Upper lobe of right lung (tissue), 1 donor: ENCODE results near the gene ZNF337. TPM values are rescaled to one million over a fixed set of nuclear protein-coding genes. Genes with fewer than 3 reads are reported as not detected.
"Not testable (repeated sequence)": the region's sequence is repeated elsewhere in the genome, so short reads cannot be mapped to it uniquely, and the experiment has no call there.

Source experiments
- ATAC-seq: fragments of 200-7000 bp; cut with Tn5 transposase; one replicate; pipeline ENCODE4 v1.9.1; 2020; ENCODE audit warnings: mild to moderate bottlenecking, moderate library complexity
- DNase-seq: peaks from one replicate; pipeline ENCODE4 v3.0.0-alpha.2; 2020
- H3K27ac ChIP-seq: fragments of 200-600 bp; one replicate; pipeline ENCODE4 v1.8.0; 2022
- H3K27me3 ChIP-seq: fragments of 200-600 bp; one replicate; pipeline ENCODE4 v1.8.0; 2022; ENCODE audit warnings: mild to moderate bottlenecking
- H3K36me3 ChIP-seq: fragments of 200-600 bp; one replicate; pipeline ENCODE4 v1.8.0; 2022
- H3K4me1 ChIP-seq: fragments of 200-600 bp; one replicate; pipeline ENCODE4 v1.8.0; 2022
- H3K4me3 ChIP-seq: fragments of 200-600 bp; one replicate; pipeline ENCODE4 v1.8.0; 2022; ENCODE audit warnings: mild to moderate bottlenecking
- H3K9me3 ChIP-seq: fragments of 200-600 bp; one replicate; pipeline ENCODE4 v1.8.0; 2022
- CTCF ChIP-seq: fragments of 200-600 bp; IDR thresholded peaks from one replicate; pipeline ENCODE4 v1.8.0; 2022; ENCODE audit warnings: antibody characterized with exemption
- intact Hi-C: fragments of 100-400 bp; cut with DNase I; formaldehyde crosslinking; loops from one replicate; pipeline ENCODE4 v1.11.0; 2022
- total RNA-seq: library from RNA; stranded (reverse); fragmentation: NEBNext Ultra II Directional; extraction: Animal tissue kit (Norgen Biotek cat#: 25700); gene quantifications from one replicate; pipeline ENCODE4 v1.2.1, GENCODE V29; 2021
- donor health status: DM: no; HTN: yes; CAD: no; lungs with severe emphysema.

ZNF337 gene
- total RNA-seq, 1 donor from 2014 or later, result 14.6 TPM

- H3K4me1 ChIP-seq, result no peaks in the 10 kb centered on the region
- no peaks in the 10 kb centered on the region for H3K9me3 ChIP-seq
- no peaks in the 10 kb centered on the region for H3K36me3 ChIP-seq
- no peak overlapping the region for H3K4me3 ChIP-seq
- TF ChIP-seq CTCF, result no peak
- DNase-seq (no peak), ATAC-seq (no peak)
- intact Hi-C loops, result no loop called here
- no peaks in the 10 kb centered on the region for H3K27me3 ChIP-seq
- H3K27ac ChIP-seq, result no peak overlapping the region
These were observed 42.2 kb downstream of the ZNF337 start for GRCh38 chr20:25654487-25654886.

DNA sequence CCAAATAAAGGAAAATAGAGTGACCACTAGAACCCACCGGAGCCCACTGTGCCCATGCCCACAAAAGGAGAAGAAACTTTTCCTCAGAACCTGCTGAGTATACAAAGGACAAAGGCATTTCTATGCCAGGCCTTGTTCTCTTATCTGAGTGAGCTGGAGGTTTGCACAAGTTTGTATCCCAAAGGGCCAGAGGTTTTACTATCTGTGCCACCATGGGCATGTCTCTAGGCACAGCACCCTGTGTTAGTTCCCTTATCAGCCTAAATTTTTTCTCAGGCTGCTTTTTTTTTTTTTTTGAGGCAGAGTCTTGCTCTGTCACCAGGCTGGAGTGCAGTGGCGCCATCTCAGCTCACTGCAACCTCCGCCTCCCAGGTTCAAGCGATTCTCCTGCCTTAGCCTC lies 43.8 kb downstream of the ZNF337 start:
- H3K27ac ChIP-seq, H3K36me3 ChIP-seq, ATAC-seq, H3K9me3 ChIP-seq, H3K27me3 ChIP-seq, intact Hi-C loops, H3K4me3 ChIP-seq, DNase-seq, H3K4me1 ChIP-seq: not testable (repeated sequence)

- H3K4me3 ChIP-seq, result no peak overlapping the region
- no peak for TF ChIP-seq CTCF
- H3K36me3 ChIP-seq, result no peaks in the 10 kb centered on the region
- ATAC-seq (no peak), DNase-seq (no peak)
- H3K4me1 ChIP-seq, result no peaks in the 10 kb centered on the region
- H3K27ac ChIP-seq, result no peak overlapping the region
- intact Hi-C loops, result no loop called here
- no peaks in the 10 kb centered on the region for H3K27me3 ChIP-seq
- H3K9me3 ChIP-seq, result no peaks in the 10 kb centered on the region
These were observed 51.8 kb downstream of the ZNF337 start for GRCh38 chr20:25644814-25645213.

DNA sequence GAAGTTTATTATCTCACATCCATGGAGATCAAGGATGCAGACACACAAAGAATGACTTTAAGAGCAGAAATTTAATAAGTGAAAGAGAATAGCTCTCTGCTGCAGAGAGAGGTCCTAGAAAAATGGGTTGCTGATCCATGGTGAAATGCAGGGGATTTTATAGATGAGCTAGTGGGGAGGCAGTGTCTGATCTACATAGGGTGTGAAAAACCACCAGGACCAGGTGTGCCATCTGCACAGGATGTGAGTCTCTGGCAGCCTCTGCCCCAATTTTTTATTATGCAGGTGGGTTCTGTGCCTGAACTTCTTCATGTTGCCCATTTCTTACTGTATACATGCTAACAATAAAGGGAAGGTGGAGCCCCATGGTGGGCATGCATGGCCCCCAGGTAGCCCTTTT lies 52.9 kb downstream of the ZNF337 start:
- ATAC-seq (no peak), DNase-seq (no peak)
- TF ChIP-seq CTCF, result no peak
- intact Hi-C loops, result no loop called here
- Histone ChIP-seq H3K36me3 (no peaks in the 10 kb centered on the region), H3K27ac (no peak overlapping the region), H3K9me3 (no peaks in the 10 kb centered on the region), H3K4me1 (no peaks in the 10 kb centered on the region), H3K27me3 (no peaks in the 10 kb centered on the region), H3K4me3 (no peak overlapping the region)

- intact Hi-C loops, result no loop called here
- no peaks in the 10 kb centered on the region for H3K27me3 ChIP-seq
- no peak for TF ChIP-seq CTCF
- DNase-seq, result no peak
- H3K9me3 ChIP-seq, result no peaks in the 10 kb centered on the region
- H3K36me3 ChIP-seq, result no peaks in the 10 kb centered on the region
- no peak for ATAC-seq
- H3K27ac ChIP-seq, result no peak overlapping the region
- H3K4me3 ChIP-seq, result no peak overlapping the region
- no peaks in the 10 kb centered on the region for H3K4me1 ChIP-seq
These were observed 59.4 kb downstream of the ZNF337 start for GRCh38 chr20:25637247-25637646.

DNA sequence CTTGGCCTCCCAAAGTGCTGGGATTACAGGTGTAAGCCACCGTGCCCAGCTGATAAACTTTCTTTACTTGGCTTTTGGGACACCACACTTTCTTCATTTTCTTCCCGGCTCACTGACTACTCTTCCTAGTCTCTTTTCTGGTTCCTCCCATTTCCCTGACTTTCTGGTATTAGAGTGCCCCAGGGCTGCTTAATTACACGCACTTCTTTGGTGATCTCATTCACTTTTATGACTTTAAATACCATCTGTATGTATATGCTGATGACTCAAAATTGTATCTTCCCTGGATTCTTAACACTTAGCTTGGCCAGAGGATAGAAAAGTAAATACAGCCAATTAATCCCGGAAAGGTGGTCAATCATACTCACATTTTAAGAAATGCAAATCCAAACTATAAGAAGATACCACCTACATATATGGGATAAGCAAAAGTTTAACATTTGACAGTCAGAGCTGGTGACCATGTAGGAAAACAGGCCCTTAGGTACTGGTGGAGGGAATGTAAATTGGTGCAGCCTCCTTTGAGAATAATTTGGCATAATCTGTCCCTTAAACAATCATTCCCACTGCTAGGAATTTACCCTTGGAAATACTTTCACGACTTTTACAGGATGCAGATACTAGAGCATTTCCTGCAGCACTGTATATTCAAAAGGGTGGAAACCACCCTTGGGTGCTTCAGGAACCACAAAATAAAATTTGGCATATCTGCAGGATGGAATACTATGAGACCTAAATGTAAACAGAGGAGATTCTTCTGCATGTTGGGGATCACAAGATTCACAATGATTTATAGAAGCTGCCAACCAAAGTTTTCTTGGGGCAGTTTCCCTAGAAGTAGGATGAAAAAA lies 63.5 kb downstream of the ZNF337 start:
- DNase-seq, result no peak
- intact Hi-C loops, result no loop called here
- no peak for TF ChIP-seq CTCF
- no peaks in the 10 kb centered on the region for H3K9me3 ChIP-seq
- H3K27ac ChIP-seq, result no peak overlapping the region
- H3K36me3 ChIP-seq, result no peaks in the 10 kb centered on the region
- H3K4me3 ChIP-seq, result no peak overlapping the region
- H3K27me3 ChIP-seq, result no peaks in the 10 kb centered on the region
- H3K4me1 ChIP-seq, result no peaks in the 10 kb centered on the region
- ATAC-seq, result no peak

GRCh38 chr20:25630615-25631014 lies 66.0 kb downstream of the ZNF337 start:
- H3K27me3 ChIP-seq, H3K4me3 ChIP-seq, ATAC-seq, H3K27ac ChIP-seq, H3K4me1 ChIP-seq, H3K36me3 ChIP-seq, H3K9me3 ChIP-seq, intact Hi-C loops, DNase-seq: not testable (repeated sequence)
